COR-L47 (cell line): ENCODE data around the gene GGA3.
A peak's percentile ranks its signal among the peaks of the same experiment; 100 is the strongest.
"Not testable (repeated sequence)": the region's sequence is repeated elsewhere in the genome, so short reads cannot be mapped to it uniquely, and the experiment has no call there.

Source experiments
- DNase-seq: peaks from one replicate; lab custom pipeline; 2025; lab: John Stamatoyannopoulos, UW

The GGA3 gene

DNA sequence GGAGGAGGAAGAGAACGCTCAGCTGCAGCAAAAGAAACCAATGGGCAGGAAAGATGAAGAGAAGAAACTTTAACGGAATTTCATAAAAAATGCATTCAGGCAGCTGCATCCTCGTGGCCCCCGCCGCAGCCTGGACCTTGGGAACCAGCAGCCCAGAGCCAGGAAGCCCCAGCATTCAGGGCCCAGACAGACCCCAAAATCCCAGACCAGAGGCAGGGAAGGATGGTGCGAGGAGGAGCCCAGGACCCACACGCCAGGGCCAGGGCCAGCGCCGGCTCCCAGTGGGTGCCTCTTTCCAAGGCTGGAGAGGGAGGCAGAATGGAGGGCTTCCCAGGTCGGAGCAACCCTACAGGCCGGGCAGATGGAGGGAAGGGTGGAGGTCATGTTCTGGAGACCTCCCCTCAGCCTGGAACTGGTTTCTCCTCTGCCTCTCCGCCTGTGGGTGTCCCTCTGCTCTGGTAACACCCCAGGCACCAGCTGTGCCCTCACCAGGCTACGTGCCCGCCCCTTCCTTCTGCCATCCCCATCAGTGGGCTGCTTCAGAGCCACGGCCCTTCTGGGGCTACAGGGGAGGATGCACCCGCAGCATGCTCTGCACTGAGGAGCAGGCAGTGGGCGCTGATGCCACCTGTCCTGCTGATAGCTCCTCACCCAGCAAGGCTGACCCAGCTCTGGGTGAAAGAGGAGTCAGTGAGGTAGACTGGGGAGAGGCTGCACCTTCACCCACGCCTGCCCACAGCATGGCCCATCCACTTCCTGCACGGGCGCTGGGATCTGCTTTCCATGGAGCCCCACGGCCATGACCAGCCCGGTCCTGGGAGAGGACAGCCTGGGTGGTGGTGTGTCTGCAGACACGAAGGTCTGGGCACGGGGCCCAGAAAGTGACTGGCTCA, 10.8 kb upstream of the GGA3 start:
- DNase-seq = no peak

- peak; percentile 74 for DNase-seq
These were observed 10.0 kb upstream of the GGA3 start for GRCh38 chr17:75271233-75271954.

DNA sequence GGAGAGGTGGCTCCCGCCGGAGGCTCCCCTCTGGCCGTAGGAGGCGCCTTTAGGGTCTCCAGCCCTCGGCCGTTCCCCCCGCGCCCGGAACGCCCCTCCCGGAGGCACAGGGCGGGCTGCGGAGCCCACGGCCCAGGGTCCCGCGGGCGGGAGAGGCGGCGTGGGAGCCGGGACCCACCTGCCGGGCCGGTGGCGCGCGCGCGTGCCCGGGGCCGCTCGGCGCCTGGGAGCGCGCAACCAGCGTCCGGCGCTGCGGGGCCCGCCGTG, 9.5 kb upstream of the GGA3 start, which contains the start of gene MIF4GD:
TSS of gene MIF4GD (minus strand) at position 266 of the 267 bp plus-strand sequence. CDS start 1,036 bp downstream, outside the sequence.
- DNase-seq = no peak

- DNase-seq = peak; percentile 36
These were observed 9.0 kb upstream of the GGA3 start for GRCh38 chr17:75270218-75270965.

DNA sequence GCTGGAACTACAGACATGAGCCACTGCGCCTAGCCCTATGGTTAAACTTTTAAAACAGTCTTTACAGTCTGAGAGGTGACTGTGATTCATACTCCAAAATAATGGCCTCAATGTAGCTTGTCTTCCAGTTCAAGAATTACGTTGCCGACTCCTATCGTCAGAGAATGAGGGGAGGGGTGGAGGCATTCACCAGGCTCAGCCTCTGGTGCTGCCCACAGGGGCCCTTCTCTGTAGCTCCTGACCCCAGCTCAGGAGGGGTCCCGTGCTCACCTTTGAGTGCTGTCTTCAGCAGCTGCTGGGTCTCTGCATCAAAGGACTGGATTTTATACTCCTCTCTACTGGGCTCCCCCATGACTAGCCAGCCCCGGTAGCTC, 8.4 kb upstream of the GGA3 start:
- no peak for DNase-seq

- DNase-seq = no peak
These were observed 6.2 kb upstream of the GGA3 start for GRCh38 chr17:75267411-75268232.

GRCh38 chr17:75267153-75267410, 5.7 kb upstream of the GGA3 start:
- DNase-seq = no peak

DNA sequence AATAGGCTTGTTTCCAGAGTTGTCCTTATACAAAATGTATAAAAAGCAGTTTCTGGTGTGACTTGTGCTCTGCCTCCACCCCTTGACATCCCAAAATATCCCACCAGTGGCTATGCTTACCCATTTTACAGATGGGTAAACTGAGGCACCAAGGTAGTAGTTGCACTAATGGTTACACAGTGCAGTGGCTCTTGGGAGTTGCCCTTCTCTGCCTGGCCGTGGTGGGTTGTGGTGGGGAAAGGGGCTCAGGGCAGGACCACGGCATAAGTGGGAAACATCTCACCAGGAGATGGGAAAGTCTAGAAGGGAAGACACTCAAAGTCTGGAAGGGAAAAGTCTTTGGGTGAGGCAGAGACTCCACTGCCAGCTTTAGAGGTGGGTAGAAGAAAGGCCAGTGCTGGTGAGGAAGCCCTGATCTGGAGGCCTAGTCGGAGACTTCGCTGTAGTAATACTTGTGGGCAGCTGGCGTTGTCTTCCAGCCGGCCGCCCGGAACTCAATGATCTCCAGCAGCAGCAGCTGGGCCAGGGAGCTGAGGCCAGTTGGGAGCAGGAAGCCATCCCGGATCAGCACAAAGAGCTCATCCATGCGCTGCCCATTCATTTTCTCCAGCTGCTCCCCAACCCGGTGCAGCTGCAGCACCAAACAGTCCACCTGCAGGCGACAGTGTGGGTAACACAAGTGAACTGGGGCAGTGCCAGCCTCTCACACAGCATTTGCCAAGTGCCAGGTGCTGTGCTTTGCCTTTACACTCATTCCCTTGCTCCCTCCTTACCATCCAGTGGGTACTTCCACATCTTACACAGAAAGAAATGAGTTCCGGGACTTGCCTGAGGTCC, 5.1 kb upstream of the GGA3 start:
- no peak for DNase-seq

GRCh38 chr17:75265614-75266315, 4.4 kb upstream of the GGA3 start:
- no peak for DNase-seq

DNA sequence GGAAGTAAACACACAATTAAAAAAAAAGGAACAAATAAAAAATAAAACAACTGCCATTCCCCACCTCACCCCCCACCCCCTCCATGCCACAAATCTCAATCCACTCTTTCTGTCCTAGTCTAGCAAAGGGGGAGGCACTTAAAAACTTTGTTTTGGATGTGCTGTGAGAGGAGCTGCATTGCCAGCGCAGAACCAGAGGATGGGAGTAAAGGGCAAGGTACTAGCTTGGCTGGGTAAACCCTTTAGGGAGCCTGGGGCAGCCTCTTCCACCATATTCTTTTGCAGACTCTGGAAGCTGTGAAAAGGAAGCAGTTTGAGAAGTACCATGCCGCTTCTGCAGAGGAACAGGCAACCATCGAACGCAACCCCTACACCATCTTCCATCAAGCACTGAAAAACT, 1.6 kb upstream of the GGA3 start:
- no peak for DNase-seq

GRCh38 chr17:75262112-75262606, 753 bp upstream of the GGA3 start:
- no peak for DNase-seq

DNA sequence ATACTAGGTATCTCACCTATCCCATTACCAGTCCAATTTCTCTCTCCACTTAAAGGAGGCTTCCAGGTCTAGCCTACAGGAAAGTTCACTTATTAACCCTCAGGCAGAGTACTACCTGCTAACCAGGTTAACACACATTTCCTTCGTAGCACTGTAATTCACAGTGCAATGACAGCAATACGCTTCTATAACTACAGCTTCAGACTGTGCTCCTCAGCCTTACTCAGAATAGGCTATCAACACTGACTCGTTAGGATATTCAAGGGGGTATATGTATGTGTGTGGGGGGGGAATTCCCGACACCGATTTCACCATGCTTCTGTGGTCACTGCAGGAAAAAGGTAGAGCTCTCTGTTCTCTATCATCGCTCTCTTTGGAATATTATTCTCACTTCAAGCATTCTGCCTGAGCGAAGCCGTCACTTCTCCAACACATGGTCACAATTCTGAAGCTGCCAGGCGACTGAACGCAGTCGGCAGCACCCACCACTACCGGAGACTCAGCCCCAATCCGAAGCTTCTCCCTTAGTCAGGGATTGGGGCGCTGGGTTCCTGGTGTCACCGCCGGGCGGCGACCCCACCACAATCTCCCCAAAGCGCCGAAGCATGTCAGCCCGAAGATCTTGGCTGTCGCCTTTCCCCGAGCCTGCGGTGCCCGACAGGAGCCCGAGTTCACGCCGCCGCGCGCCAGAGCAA, 618 bp downstream of the GGA3 start:
- DNase-seq = no peak

- not testable (repeated sequence) for DNase-seq
These were observed 4.2 kb downstream of the GGA3 start for GRCh38 chr17:75257228-75257627.

DNA sequence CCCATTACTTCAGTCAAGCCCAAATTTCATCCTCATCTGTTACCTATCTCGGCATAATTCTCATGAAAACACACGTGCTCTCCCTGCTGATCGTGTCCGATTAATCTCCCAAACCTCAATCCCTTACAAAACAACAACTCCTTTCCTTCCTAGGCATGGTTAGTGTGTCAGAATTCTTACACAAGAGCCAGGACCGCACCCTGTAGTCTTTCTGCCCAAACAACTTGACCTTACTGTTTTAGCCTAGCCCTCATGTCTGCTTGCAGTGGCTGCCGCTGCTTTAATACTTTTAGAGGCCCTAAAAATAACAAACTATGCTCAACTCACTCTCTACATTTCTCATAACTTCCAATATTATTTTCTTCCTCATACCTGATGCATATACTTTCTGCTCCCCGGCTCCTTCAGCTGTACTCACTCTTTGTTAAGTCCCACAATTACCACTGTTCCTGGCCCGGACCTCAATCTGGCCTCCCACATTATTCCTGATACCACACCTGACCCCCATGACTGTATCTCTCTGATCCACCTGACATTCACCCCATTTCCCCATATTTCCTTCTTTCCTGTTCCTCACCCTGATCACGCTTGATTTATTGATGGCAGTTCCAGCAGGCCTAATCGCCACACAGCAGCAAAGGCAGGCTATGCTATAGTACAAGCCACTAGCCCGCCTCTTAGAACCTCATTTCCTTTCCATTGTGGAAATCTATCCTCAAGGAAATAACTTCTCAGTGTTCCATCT, 5.3 kb downstream of the GGA3 start:
- DNase-seq = not testable (repeated sequence)

DNA sequence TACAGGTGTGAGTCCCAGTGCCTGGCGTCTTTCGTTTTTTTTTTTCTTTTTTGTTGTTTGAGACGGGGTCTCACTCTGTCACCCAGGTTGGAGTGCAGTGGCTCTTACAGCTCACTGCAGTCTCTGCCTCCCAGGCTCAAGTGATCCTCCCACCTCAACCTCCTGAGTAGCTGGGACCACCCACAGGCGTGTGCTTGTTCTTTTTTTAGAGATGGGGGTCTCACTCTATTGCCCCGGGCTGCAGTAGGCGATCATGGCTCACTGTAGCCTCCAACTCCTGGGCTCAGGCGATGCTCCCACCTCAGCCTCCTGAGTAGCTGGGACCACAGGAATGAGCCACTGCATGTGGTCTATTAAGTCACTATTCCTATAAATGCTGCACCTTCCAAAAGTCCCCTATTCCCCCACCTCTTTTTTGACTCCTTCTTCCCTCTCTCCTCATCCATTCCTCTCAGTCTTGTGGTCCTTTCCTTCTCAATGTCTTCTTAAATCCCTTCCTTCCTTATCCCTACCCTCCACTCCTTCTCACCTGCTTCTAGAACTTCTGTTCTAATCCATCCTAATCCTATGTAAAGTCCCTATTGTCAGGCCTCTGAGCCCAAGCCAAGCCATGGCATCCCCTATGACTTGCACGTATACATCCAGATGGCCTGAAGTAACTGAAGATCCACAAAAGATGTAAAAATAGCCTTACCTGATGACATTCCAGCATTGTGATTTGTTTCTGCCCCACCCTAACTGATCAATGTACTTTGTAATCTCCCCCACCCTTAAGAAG, 9.2 kb downstream of the GGA3 start:
- no peak for DNase-seq

DNA sequence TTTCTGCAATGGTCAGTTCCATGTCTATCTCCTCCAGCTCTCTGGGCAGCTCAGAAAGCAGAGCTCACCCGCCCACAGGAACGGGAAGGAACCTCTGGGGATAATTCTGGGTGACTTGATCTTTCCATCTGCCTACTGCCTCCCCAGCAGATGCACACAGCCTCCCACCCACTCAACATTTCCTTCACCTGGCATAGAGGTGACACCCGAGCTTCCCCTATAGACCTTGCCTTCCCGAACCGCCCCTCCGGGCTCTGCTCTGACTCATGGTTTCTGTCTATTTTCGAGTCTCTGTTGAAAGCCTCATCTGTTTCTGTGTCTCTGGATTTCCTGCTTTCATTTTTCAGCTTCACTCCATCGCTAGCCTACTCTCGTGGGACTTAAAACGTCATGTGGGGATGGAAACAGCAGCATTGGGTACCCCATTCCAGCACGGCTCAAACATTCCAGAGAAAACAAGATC, 11.4 kb downstream of the GGA3 start:
- DNase-seq = no peak

DNA sequence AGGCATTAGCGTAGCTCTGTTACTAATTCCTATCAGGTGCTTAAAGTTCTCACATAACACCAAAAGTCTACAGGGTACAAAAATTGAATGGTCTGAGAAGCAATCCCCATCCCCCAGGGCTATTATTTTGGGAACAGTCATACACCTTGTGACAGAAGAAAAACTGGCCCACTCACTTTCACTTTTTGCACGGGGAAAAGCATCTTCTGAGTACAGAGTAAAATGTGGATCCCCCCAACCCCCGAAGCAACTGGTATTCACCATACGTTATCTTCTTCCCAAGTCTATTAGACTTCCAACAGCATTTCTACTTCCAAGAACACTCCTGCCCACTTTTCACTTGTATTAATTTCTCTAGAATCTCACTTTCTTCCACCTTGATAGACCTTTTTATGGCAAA, 11.8 kb downstream of the GGA3 start:
- no peak for DNase-seq

GRCh38 chr17:75246404-75246803, 15.0 kb downstream of the GGA3 start:
- no peak for DNase-seq
